SK-N-SH (cell line): ENCODE results near the gene KCNA5. TPM values are rescaled to one million over a fixed set of nuclear protein-coding genes. Genes with fewer than 3 reads are reported as not detected.

ENCODE experiments used
- CTCF ChIA-PET: fragments of 300-600, 350-600 bp; formaldehyde crosslinking; extraction: SDS; loops from one replicate; lab custom pipeline; 2021; lab: Yijun Ruan, JAX
- POLR2A ChIA-PET: fragments of 350-600 bp; sonication (Branson Sonifier 250); formaldehyde crosslinking; extraction: SDS; loops from one replicate; lab custom pipeline; 2020; ENCODE audit warnings: antibody characterized with exemption, inconsistent platforms; lab: Yijun Ruan, JAX
- DNase-seq: peaks from one replicate; pipeline ENCODE4 v3.0.0; 2012
- H2AFZ ChIP-seq: fragments of 200-600 bp; sonication (generic); 2 replicates; pipeline ENCODE4 v1.8.1; 2016; ENCODE audit warnings: antibody characterized with exemption, mild to moderate bottlenecking, low read depth
- H3F3A ChIP-seq: fragments of 200-600 bp; sonication (generic); replicated peaks from 2 replicates; pipeline ENCODE3; 2016; ENCODE audit warnings: antibody characterized with exemption, mild to moderate bottlenecking; ENCODE audit not compliant: insufficient read depth
- H3K27ac ChIP-seq, 2 experiments: fragments of 200-500 bp in 1 of 2; fragments of 200-600 bp in 1 of 2; sonication (Bioruptor generic) in 1 of 2; sonication (generic), shearing (Covaris generic) in 1 of 2; 2 replicates each; pipeline versions ENCODE4 v1.5.1 to v1.6.1; 2014 to 2016; ENCODE audit warnings: low read depth in 2 of 2, inconsistent platforms in 1 of 2, low read length in 1 of 2, mild to moderate bottlenecking in 1 of 2, mixed read lengths in 1 of 2
- H3K27me3 ChIP-seq: fragments of 200-600 bp; sonication (generic), shearing (Covaris generic); 2 replicates; pipeline ENCODE4 v1.6.1; 2016; ENCODE audit warnings: mixed run types; ENCODE audit not compliant: insufficient read depth
- H3K36me3 ChIP-seq, 2 experiments: fragments of 200-500 bp in 1 of 2; fragments of 200-600 bp in 1 of 2; sonication (Bioruptor generic) in 1 of 2; sonication (generic) in 1 of 2; replicated peaks in 1 of 2; 2 replicates each; pipeline versions ENCODE3 to v1.5.1; 2014 to 2016; ENCODE audit warnings: low read length in 1 of 2, mild to moderate bottlenecking in 1 of 2; ENCODE audit not compliant: insufficient read depth in 2 of 2, control insufficient read depth in 1 of 2
- H3K4me1 ChIP-seq, 2 experiments: fragments of 200-500 bp in 1 of 2; fragments of 200-600 bp in 1 of 2; sonication (Bioruptor generic) in 1 of 2; sonication (generic), shearing (Covaris generic) in 1 of 2; 2 replicates each; pipeline versions ENCODE4 v1.5.1 to v1.6.1; 2014 to 2016; ENCODE audit warnings: low read depth in 1 of 2, low read length in 1 of 2, mixed run types in 1 of 2; ENCODE audit not compliant: insufficient read depth in 2 of 2, control insufficient read depth in 1 of 2
- H3K4me2 ChIP-seq: fragments of 200-600 bp; sonication (generic), shearing (Covaris generic); 2 replicates; pipeline ENCODE4 v1.6.1; 2017; ENCODE audit warnings: mixed run types
- H3K4me3 ChIP-seq, 2 experiments: fragments of 200-500 bp in 1 of 2; fragments of 200-600 bp in 1 of 2; sonication (Bioruptor generic) in 1 of 2; sonication (generic), shearing (Covaris generic) in 1 of 2; 2 replicates each; pipeline versions ENCODE4 v1.5.1 to v1.8.1; 2014 to 2016; ENCODE audit warnings: low read depth in 2 of 2, inconsistent platforms in 1 of 2, low read length in 1 of 2, mild to moderate bottlenecking in 1 of 2, mixed read lengths in 1 of 2, moderate library complexity in 1 of 2
- H3K79me2 ChIP-seq: fragments of 200-600 bp; sonication (generic); 2 replicates; pipeline ENCODE4 v1.8.1; 2017; ENCODE audit warnings: mild to moderate bottlenecking; ENCODE audit not compliant: insufficient read depth
- H3K9ac ChIP-seq: fragments of 200-600 bp; sonication (generic); 2 replicates; pipeline ENCODE4 v1.6.1; 2017; ENCODE audit warnings: mixed run types
- H3K9me2 ChIP-seq: fragments of 200-600 bp; sonication (generic); 2 replicates; pipeline ENCODE4 v1.6.1; 2017; ENCODE audit warnings: mixed run types
- H3K9me3 ChIP-seq: fragments of 200-600 bp; sonication (generic); 2 replicates; pipeline ENCODE4 v1.6.1; 2017; ENCODE audit warnings: mixed run types, mild to moderate bottlenecking, moderate library complexity
- H4K20me1 ChIP-seq: fragments of 200-600 bp; sonication (generic); 2 replicates; pipeline ENCODE4 v1.6.1; 2017; ENCODE audit warnings: mild to moderate bottlenecking, mixed run types; ENCODE audit not compliant: insufficient read depth
- CHD2 ChIP-seq: fragments of 150-350 bp; IDR thresholded peaks from 2 replicates; pipeline ENCODE4 v1.6.1; 2018; ENCODE audit warnings: low read length; ENCODE audit not compliant: partially characterized antibody
- ELF1 ChIP-seq: IDR thresholded peaks from 2 replicates; pipeline ENCODE4 v1.4.0; 2012
- EZH2phosphoT487 ChIP-seq: fragments of 200-600 bp; sonication (generic); IDR thresholded peaks from 2 replicates; pipeline ENCODE4 v1.6.1; 2017; ENCODE audit warnings: low read depth, mixed run types, mild to moderate bottlenecking, antibody characterized with exemption, moderate library complexity, borderline replicate concordance
- FOSL2 ChIP-seq: IDR thresholded peaks from 2 replicates; pipeline ENCODE4 v1.4.0; 2012; ENCODE audit warnings: low read depth, mild to moderate bottlenecking, moderate library complexity, borderline replicate concordance
- FOXJ3 ChIP-seq: sonication (generic); formaldehyde crosslinking; IDR thresholded peaks from 2 replicates; pipeline ENCODE4 v1.5.1; 2020; ENCODE audit warnings: mild to moderate bottlenecking, missing genetic modification reagents
- GATA2 ChIP-seq: sonication (generic); formaldehyde crosslinking; IDR thresholded peaks from 2 replicates; pipeline ENCODE4 v1.5.0; 2020; ENCODE audit warnings: mild to moderate bottlenecking, missing genetic modification reagents
- JUND ChIP-seq: IDR thresholded peaks from 2 replicates; pipeline ENCODE4 v1.4.0; 2012
- NFIC ChIP-seq: IDR thresholded peaks from 2 replicates; pipeline ENCODE4 v1.4.0; 2012; ENCODE audit warnings: borderline replicate concordance
- NRF1 ChIP-seq: IDR thresholded peaks from 2 replicates; pipeline ENCODE4 v1.6.1; 2012; ENCODE audit warnings: low read depth, mild to moderate bottlenecking, low read length
- POLR2AphosphoS5 ChIP-seq: IDR thresholded peaks from 2 replicates; pipeline ENCODE4 v1.6.1; 2012; ENCODE audit warnings: low read depth, low read length
- RAD21 ChIP-seq: IDR thresholded peaks from 2 replicates; pipeline ENCODE4 v1.6.1; 2012; ENCODE audit warnings: mild to moderate bottlenecking, low read length
- RCOR1 ChIP-seq: fragments of 150-350 bp; IDR thresholded peaks from 2 replicates; pipeline ENCODE4 v1.6.1; 2017; ENCODE audit warnings: antibody characterized with exemption, low read length
- RFX5 ChIP-seq: IDR thresholded peaks from 2 replicates; pipeline ENCODE4 v1.6.1; 2012; ENCODE audit warnings: mild to moderate bottlenecking, improper control_type of control experiment, low read length
- SIN3A ChIP-seq: IDR thresholded peaks from 2 replicates; pipeline ENCODE4 v1.6.1; 2012; ENCODE audit warnings: low read depth, mild to moderate bottlenecking, low read length, moderate library complexity, borderline replicate concordance
- SMC3 ChIP-seq: IDR thresholded peaks from 2 replicates; pipeline ENCODE4 v1.6.1; 2012; ENCODE audit warnings: low read depth, low read length, improper control_type of control experiment
- TAF1 ChIP-seq: IDR thresholded peaks from 2 replicates; pipeline ENCODE4 v1.6.1; 2012; ENCODE audit warnings: low read depth, mild to moderate bottlenecking, low read length, moderate library complexity, borderline replicate concordance
- TEAD4 ChIP-seq: IDR thresholded peaks from 2 replicates; pipeline ENCODE4 v1.4.0; 2012; ENCODE audit warnings: mild to moderate bottlenecking, borderline replicate concordance; ENCODE audit not compliant: insufficient read depth
- WGBS: methylation state at CpG from one replicate; pipeline ENCODE4 v1.1.6; 2017; ENCODE audit warnings: low lambda C conversion rate; 5-methylcytosine and 5-hydroxymethylcytosine counted together
- polyA plus RNA-seq, 3 experiments: library from polyadenylated mRNA; depleted of rRNA; stranded (reverse); fragments of >200 nt; gene quantifications; 2 replicates each; pipeline ENCODE4 v1.2.3, GENCODE V29; 2012
- TF ChIP-seq, protein P1 (sequence below): IDR thresholded peaks from 2 replicates; pipeline ENCODE4 v1.6.1; 2012; ENCODE audit warnings: mild to moderate bottlenecking, low read depth, low read length, moderate library complexity
- TF ChIP-seq, protein P2 (sequence below): IDR thresholded peaks from 2 replicates; pipeline ENCODE4 v1.4.0; 2012; ENCODE audit warnings: low read depth, borderline replicate concordance

KCNA5 gene
- polyA plus RNA-seq, 1 of the 3 experiments (the other 2 are of a cell fraction) = not detected

DNA sequence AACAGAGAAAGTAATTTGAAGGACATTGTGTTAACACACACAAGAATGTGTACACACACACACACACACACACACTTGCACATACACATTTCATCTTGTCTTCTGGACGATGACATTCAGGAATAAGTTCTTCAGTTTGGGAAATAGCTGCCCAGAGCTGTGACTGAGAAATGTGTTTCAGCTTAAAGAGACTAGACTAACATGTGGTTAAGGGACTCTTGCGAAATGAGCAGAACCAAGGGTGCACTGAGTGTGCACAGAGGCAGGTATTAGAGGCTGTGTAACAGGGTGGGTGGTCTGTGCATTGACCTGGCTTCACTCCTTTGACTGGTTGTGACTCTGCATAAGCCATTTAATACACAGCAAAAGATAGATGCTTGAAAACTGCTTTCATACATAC lies 29.4 kb upstream of the KCNA5 start:
- H3K27me3 ChIP-seq = peaks cover 94% of the 10 kb centered on the region
- H2AFZ ChIP-seq = no peak overlapping the region
- POLR2A ChIA-PET = no interaction called here
- no peak overlapping the region for H3K4me2 ChIP-seq
- no peak overlapping the region for H3K27ac ChIP-seq
- no peak for TF ChIP-seq RCOR1
- TF ChIP-seq TEAD4 = no peak
- no peak for TF ChIP-seq SIN3A
- no peak for TF ChIP-seq ELF1
- no peak for TF ChIP-seq GATA2 (CRISPR knock-in tag)
- no peak for TF ChIP-seq FOSL2
- no peaks in the 10 kb centered on the region for H3K9me3 ChIP-seq
- no peak overlapping the region for H3K4me3 ChIP-seq
- H4K20me1 ChIP-seq = no peaks in the 10 kb centered on the region
- 3% methylated on average over 2 of the region's 2 CpGs for WGBS
- H3K9me2 ChIP-seq = no peaks in the 10 kb centered on the region
- no peaks in the 10 kb centered on the region for H3F3A ChIP-seq
- CTCF ChIA-PET = no interaction called here
- no peak for DNase-seq
- no peaks in the 10 kb centered on the region for H3K79me2 ChIP-seq
- H3K9ac ChIP-seq = no peak overlapping the region
- H3K4me1 ChIP-seq = no peaks in the 10 kb centered on the region
- no peaks in the 10 kb centered on the region for H3K36me3 ChIP-seq

DNA sequence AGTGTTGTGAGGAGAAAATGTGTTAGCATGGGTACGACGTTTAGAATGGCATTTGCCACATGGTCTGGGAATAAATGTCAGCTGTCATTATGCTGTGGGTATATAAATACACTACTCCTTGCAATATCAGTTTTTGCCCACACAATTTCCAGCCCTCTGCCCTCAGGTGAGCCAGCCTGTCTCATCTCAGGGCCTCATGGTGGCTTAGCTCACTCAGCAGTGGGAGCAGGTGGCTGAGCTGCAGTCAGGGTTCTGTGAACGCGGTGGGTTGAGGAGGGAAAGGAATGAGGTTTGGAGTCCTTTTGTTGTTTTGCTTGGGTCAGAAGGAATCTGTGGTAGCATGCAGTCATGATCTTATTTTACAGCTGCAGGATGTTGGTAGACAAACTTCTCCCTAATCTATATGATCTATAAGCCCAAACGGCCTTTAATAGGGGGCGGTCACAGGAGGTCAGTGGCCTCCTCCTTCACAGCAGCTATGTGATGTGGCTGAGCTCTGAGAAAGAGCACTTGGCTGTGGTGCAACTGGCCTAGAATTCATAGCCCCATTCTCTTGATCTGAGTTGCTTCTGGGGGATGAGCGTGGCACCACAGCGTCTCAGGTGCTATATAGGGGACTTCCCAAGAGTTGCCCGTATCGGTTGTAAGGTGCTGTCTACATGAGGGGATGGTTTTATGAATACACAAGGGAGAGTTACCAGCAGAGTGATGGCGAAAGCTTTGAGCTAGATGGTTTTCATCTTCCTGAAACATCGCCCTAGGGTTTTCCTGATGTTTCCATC lies 27.8 kb upstream of the KCNA5 start:
- no peaks in the 10 kb centered on the region for H3F3A ChIP-seq
- H3K36me3 ChIP-seq = no peaks in the 10 kb centered on the region
- no peaks in the 10 kb centered on the region for H3K9me3 ChIP-seq
- no peaks in the 10 kb centered on the region for H3K9me2 ChIP-seq
- H3K4me2 ChIP-seq = no peak overlapping the region
- H3K79me2 ChIP-seq = no peaks in the 10 kb centered on the region
- no peak for DNase-seq
- peaks cover 94% of the 10 kb centered on the region for H3K27me3 ChIP-seq
- ChIA-PET POLR2A (no interaction called here), CTCF (no interaction called here)
- H3K4me3 ChIP-seq = no peak overlapping the region
- 8% methylated on average over 11 of the region's 12 CpGs for WGBS
- no peak overlapping the region for H3K27ac ChIP-seq
- no peak for TF ChIP-seq RAD21
- no peak for TF ChIP-seq SIN3A
- no peak for TF ChIP-seq RFX5
- no peaks in the 10 kb centered on the region for H4K20me1 ChIP-seq
- no peak overlapping the region for H2AFZ ChIP-seq
- H3K4me1 ChIP-seq = no peaks in the 10 kb centered on the region
- H3K9ac ChIP-seq = no peak overlapping the region

DNA sequence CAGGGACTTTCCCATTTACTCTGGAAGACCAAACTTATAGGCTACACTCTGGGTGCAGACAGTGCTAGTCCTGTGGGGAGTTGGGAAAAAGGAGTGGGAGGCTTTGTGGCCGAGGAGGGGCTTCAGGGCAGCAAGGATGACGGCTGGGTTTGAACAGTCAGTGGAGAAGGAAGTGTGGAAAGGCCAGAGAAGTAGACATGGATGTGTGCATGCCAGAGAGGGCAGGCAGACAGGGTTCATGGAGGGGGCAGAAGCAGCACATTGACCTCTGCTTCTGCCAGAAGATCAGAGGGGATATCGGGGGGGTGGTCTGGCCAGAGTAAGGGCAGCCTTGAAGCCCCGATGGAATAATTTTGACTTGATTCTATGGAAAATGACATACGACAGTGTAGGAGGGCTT lies 27.2 kb upstream of the KCNA5 start:
- Histone ChIP-seq H3K36me3 (no peaks in the 10 kb centered on the region), H3K9me3 (no peaks in the 10 kb centered on the region), H3K9me2 (no peaks in the 10 kb centered on the region), H3K9ac (no peak overlapping the region), H3K4me3 (no peak overlapping the region), H3K4me1 (no peaks in the 10 kb centered on the region), H4K20me1 (no peaks in the 10 kb centered on the region), H3K27ac (no peak overlapping the region), H3K4me2 (no peak overlapping the region), H2AFZ (no peak overlapping the region), H3K79me2 (no peaks in the 10 kb centered on the region), H3F3A (no peaks in the 10 kb centered on the region), H3K27me3 (peaks cover 94% of the 10 kb centered on the region)
- WGBS = 12% methylated on average over 5 of the region's 5 CpGs
- ChIA-PET CTCF (no interaction called here), POLR2A (no interaction called here)
- no peak for DNase-seq
- TF ChIP-seq NFIC (no peak), ELF1 (no peak), SIN3A (no peak), TEAD4 (no peak), GATA2 (CRISPR knock-in tag) (no peak), TAF1 (no peak), FOXJ3 (CRISPR knock-in tag) (no peak), SMC3 (no peak), RAD21 (no peak), EZH2phosphoT487 (no peak), POLR2AphosphoS5 (no peak), JUND (no peak), CHD2 (no peak), NRF1 (no peak)
- TF ChIP-seq, protein P1, sequence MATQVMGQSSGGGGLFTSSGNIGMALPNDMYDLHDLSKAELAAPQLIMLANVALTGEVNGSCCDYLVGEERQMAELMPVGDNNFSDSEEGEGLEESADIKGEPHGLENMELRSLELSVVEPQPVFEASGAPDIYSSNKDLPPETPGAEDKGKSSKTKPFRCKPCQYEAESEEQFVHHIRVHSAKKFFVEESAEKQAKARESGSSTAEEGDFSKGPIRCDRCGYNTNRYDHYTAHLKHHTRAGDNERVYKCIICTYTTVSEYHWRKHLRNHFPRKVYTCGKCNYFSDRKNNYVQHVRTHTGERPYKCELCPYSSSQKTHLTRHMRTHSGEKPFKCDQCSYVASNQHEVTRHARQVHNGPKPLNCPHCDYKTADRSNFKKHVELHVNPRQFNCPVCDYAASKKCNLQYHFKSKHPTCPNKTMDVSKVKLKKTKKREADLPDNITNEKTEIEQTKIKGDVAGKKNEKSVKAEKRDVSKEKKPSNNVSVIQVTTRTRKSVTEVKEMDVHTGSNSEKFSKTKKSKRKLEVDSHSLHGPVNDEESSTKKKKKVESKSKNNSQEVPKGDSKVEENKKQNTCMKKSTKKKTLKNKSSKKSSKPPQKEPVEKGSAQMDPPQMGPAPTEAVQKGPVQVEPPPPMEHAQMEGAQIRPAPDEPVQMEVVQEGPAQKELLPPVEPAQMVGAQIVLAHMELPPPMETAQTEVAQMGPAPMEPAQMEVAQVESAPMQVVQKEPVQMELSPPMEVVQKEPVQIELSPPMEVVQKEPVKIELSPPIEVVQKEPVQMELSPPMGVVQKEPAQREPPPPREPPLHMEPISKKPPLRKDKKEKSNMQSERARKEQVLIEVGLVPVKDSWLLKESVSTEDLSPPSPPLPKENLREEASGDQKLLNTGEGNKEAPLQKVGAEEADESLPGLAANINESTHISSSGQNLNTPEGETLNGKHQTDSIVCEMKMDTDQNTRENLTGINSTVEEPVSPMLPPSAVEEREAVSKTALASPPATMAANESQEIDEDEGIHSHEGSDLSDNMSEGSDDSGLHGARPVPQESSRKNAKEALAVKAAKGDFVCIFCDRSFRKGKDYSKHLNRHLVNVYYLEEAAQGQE = no peak
- TF ChIP-seq, protein P2, sequence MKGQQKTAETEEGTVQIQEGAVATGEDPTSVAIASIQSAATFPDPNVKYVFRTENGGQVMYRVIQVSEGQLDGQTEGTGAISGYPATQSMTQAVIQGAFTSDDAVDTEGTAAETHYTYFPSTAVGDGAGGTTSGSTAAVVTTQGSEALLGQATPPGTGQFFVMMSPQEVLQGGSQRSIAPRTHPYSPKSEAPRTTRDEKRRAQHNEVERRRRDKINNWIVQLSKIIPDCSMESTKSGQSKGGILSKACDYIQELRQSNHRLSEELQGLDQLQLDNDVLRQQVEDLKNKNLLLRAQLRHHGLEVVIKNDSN = no peak
